CD14-positive monocyte (primary cell): Measurements from ENCODE around the gene HS6ST1. TPM values are rescaled to one million over a fixed set of nuclear protein-coding genes. Genes with fewer than 3 reads are reported as not detected.

Experiments used
- DNase-seq, 3 donors: peaks; one replicate each; pipeline ENCODE4 v3.0.0-alpha.2; 2011 to 2022
- H2AFZ ChIP-seq: 2 replicates; pipeline ENCODE4 v1.6.0; 2012; ENCODE audit warnings: mild to moderate bottlenecking, low read depth, low read length, inconsistent platforms; ENCODE audit not compliant: insufficient read depth, poor library complexity, severe bottlenecking
- H3K27ac ChIP-seq, 2 donors: 1 replicate in 1 of 2; 2 replicates in 1 of 2; pipeline ENCODE4 v1.5.1; 2012 to 2013; ENCODE audit warnings: low read length in 2 of 2, control low read depth in 1 of 2, inconsistent platforms in 1 of 2, low read depth in 1 of 2, mild to moderate bottlenecking in 1 of 2
- H3K27me3 ChIP-seq, 2 donors: one replicate each; pipeline versions ENCODE4 v1.6.0 to v1.6.1; 2011 to 2013; ENCODE audit warnings: low read length in 2 of 2; ENCODE audit not compliant: control insufficient read depth in 2 of 2, insufficient read depth in 2 of 2
- H3K36me3 ChIP-seq, 2 donors: replicated peaks in 1 of 2; 1 replicate in 1 of 2; 2 replicates in 1 of 2; pipeline versions ENCODE4 v1.5.1 to v1.6.1; 2012 to 2013; ENCODE audit warnings: low read length in 2 of 2, control low read depth in 1 of 2, inconsistent platforms in 1 of 2, mild to moderate bottlenecking in 1 of 2; ENCODE audit not compliant: insufficient read depth in 2 of 2, control insufficient read depth in 1 of 2
- H3K4me1 ChIP-seq, 2 donors: 1 replicate in 1 of 2; 2 replicates in 1 of 2; pipeline versions ENCODE4 v1.5.1 to v1.6.1; 2012 to 2013; ENCODE audit warnings: low read length in 2 of 2, control low read depth in 1 of 2, inconsistent platforms in 1 of 2, mild to moderate bottlenecking in 1 of 2, moderate library complexity in 1 of 2; ENCODE audit not compliant: insufficient read depth in 2 of 2, control insufficient read depth in 1 of 2
- H3K4me2 ChIP-seq: replicated peaks from 2 replicates; pipeline ENCODE3; 2012; ENCODE audit warnings: low read length, moderate library complexity, mild to moderate bottlenecking; ENCODE audit not compliant: poor library complexity, severe bottlenecking; ENCODE audit errors: extremely low read depth
- H3K4me3 ChIP-seq, 3 experiments: fragments of 200-600 bp in 1 of 3; sonication (generic) in 1 of 3; replicated peaks in 1 of 3; 1 replicate in 2 of 3; 2 replicates in 1 of 3; pipeline ENCODE4 v1.5.1; 2011 to 2013; ENCODE audit warnings: low read length in 3 of 3, mild to moderate bottlenecking in 3 of 3, control low read depth in 2 of 3, low read depth in 2 of 3, inconsistent platforms in 1 of 3, moderate library complexity in 1 of 3
- H3K79me2 ChIP-seq: 2 replicates; pipeline ENCODE4 v1.6.0; 2012; ENCODE audit warnings: mild to moderate bottlenecking, control low read depth, inconsistent platforms, low read length, moderate library complexity; ENCODE audit not compliant: insufficient read depth
- H3K9ac ChIP-seq: 2 replicates; pipeline ENCODE4 v1.6.0; 2017; ENCODE audit warnings: low read length, mild to moderate bottlenecking; ENCODE audit not compliant: insufficient read depth, poor library complexity, severe bottlenecking
- H3K9me3 ChIP-seq, 2 donors: replicated peaks in 1 of 2; 1 replicate in 1 of 2; 2 replicates in 1 of 2; pipeline versions ENCODE4 v1.5.1 to v1.6.1; 2012 to 2013; ENCODE audit warnings: low read length in 2 of 2, control low read depth in 1 of 2; ENCODE audit not compliant: control insufficient read depth in 1 of 2, insufficient read depth in 1 of 2
- H4K20me1 ChIP-seq: 2 replicates; pipeline ENCODE4 v1.6.0; 2012; ENCODE audit warnings: mild to moderate bottlenecking, low read length, control low read depth, moderate library complexity; ENCODE audit not compliant: insufficient read depth
- H3K27ac Mint-ChIP-seq, 7 donors: one replicate each; pipeline ENCODE4 v1.8.0; 2020; ENCODE audit warnings: mild to moderate bottlenecking in 7 of 7, mixed read lengths in 7 of 7, moderate library complexity in 6 of 7, inconsistent platforms in 2 of 7
- H3K27me3 Mint-ChIP-seq, 3 donors: one replicate each; pipeline ENCODE4 v1.8.0; 2021 to 2022; ENCODE audit warnings: low read depth in 3 of 3, mild to moderate bottlenecking in 3 of 3, mixed read lengths in 3 of 3, moderate library complexity in 3 of 3, inconsistent platforms in 1 of 3
- H3K36me3 Mint-ChIP-seq, 2 donors: one replicate each; pipeline ENCODE4 v1.8.0; 2020; ENCODE audit warnings: mixed read lengths in 2 of 2, inconsistent platforms in 1 of 2, mild to moderate bottlenecking in 1 of 2
- H3K4me1 Mint-ChIP-seq: one replicate; pipeline ENCODE4 v1.8.0; 2020; ENCODE audit warnings: mild to moderate bottlenecking, mixed read lengths
- H3K4me3 Mint-ChIP-seq, 2 donors: one replicate each; pipeline ENCODE4 v1.8.0; 2020; ENCODE audit warnings: mild to moderate bottlenecking in 2 of 2, mixed read lengths in 2 of 2, moderate library complexity in 1 of 2
- H3K9me3 Mint-ChIP-seq, 7 donors: one replicate each; pipeline ENCODE4 v1.8.0; 2020 to 2022; ENCODE audit warnings: mixed read lengths in 7 of 7, mild to moderate bottlenecking in 6 of 7, moderate library complexity in 6 of 7, inconsistent platforms in 2 of 7
- WGBS: methylation state at CpG from one replicate; pipeline ENCODE4 v1.1.5; 2013; ENCODE audit warnings: missing lambda C conversion rate; ENCODE audit not compliant: insufficient coverage; 5-methylcytosine and 5-hydroxymethylcytosine counted together
- intact Hi-C, 2 donors: fragments of 100-400 bp; cut with micrococcal nuclease; formaldehyde crosslinking; loops; one replicate each; pipeline versions ENCODE4 v1.15.0 to v1.15.1; 2023
- polyA plus RNA-seq, 3 donors: library from polyadenylated mRNA; depleted of rRNA in 1 of 3; unstranded in 2 of 3; stranded (reverse) in 1 of 3; fragments of 300-500 nt in 2 of 3; fragments of >200 nt in 1 of 3; fragmentation: Illumina TruSeq in 2 of 3; gene quantifications; 1 replicate in 2 of 3; 2 replicates in 1 of 3; pipeline ENCODE4 v1.2.3, GENCODE V29; 2012 to 2021
- TF ChIP-seq, protein P1 (sequence below): fragments of 200-600 bp; IDR thresholded peaks from one replicate; pipeline ENCODE4 v1.8.0; 2022; ENCODE audit warnings: antibody characterized with exemption, mild to moderate bottlenecking

HS6ST1 gene
- polyA plus RNA-seq, 3 donors: 2.9 to 5.4 (median 4.0) TPM

DNA sequence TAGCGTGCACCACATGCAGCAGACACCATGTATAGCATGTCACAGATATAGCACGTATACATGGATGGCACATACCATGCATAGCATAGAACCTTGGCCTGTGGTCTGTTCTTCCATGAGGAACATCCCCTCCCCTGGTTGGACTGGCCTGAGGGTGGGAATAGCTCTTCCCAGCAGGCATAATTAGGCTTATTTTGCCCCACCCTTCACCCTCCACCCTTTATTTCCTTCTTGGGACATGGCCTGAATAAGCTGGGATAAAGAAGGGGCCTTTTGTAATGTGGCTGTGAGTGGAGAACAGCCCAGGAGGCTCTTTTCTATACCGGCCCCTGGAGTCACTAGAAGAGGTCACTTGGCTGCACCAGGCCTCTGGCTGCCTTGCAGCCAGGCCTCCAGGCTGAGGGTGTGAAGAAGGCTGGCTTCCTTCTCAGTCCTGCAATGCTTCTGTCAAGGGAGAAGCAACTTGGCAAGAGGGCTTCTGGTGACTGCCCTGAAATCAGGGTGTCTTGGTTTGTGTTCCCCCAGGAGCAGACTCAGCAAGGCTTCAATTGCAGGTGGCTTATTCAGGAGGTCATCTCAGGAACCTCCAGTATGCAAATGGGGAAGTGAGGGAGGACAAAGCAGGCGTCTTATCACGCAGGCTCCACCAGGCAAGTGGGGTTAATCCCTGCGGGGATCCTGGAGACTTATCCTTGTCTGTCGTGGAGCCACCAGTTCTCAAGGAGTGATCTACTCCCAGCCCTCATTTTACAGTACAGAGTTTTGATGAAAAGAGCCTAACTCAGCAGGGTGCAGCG is 68.2 kb downstream of the HS6ST1 start:
- H3K4me3 ChIP-seq: no peak overlapping the region
- no peak overlapping the region for H3K27ac Mint-ChIP-seq

GRCh38 chr2:128249555-128249954 is 69.1 kb downstream of the HS6ST1 start:
- no peak overlapping the region for H3K27ac Mint-ChIP-seq
- Histone ChIP-seq H3K4me3 (no peak overlapping the region), H4K20me1 (no peaks in the 10 kb centered on the region), H3K4me1 (no peaks in the 10 kb centered on the region), H2AFZ (no peak overlapping the region), H3K27me3 (no peaks in the 10 kb centered on the region), H3K27ac (no peak overlapping the region), H3K9me3 (no peaks in the 10 kb centered on the region), H3K36me3 (no peaks in the 10 kb centered on the region), H3K4me2 (no peak overlapping the region), H3K79me2 (no peaks in the 10 kb centered on the region), H3K9ac (no peak overlapping the region)
- H3K4me3 Mint-ChIP-seq: no peak overlapping the region
- no peak for DNase-seq
- H3K36me3 Mint-ChIP-seq: no peaks in the 10 kb centered on the region
- no peaks in the 10 kb centered on the region for H3K27me3 Mint-ChIP-seq
- intact Hi-C loops: no loop called here
- no peaks in the 10 kb centered on the region for H3K9me3 Mint-ChIP-seq
- TF ChIP-seq, protein P1, sequence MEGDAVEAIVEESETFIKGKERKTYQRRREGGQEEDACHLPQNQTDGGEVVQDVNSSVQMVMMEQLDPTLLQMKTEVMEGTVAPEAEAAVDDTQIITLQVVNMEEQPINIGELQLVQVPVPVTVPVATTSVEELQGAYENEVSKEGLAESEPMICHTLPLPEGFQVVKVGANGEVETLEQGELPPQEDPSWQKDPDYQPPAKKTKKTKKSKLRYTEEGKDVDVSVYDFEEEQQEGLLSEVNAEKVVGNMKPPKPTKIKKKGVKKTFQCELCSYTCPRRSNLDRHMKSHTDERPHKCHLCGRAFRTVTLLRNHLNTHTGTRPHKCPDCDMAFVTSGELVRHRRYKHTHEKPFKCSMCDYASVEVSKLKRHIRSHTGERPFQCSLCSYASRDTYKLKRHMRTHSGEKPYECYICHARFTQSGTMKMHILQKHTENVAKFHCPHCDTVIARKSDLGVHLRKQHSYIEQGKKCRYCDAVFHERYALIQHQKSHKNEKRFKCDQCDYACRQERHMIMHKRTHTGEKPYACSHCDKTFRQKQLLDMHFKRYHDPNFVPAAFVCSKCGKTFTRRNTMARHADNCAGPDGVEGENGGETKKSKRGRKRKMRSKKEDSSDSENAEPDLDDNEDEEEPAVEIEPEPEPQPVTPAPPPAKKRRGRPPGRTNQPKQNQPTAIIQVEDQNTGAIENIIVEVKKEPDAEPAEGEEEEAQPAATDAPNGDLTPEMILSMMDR: no peak
- WGBS: 100% methylated on average over 1 of the region's 2 CpGs
- no peaks in the 10 kb centered on the region for H3K4me1 Mint-ChIP-seq

More for the DNA sequence above, 68.2 kb downstream of the HS6ST1 start:
- no peaks in the 10 kb centered on the region for H4K20me1 ChIP-seq
- no peaks in the 10 kb centered on the region for H3K9me3 ChIP-seq
- 84% methylated on average over 6 of the region's 8 CpGs for WGBS
- no peak overlapping the region for H3K4me2 ChIP-seq
- no peak overlapping the region for H3K9ac ChIP-seq
- H3K27ac ChIP-seq: no peak overlapping the region
- no peak for DNase-seq
- H3K4me1 ChIP-seq: no peaks in the 10 kb centered on the region
- TF ChIP-seq, protein P1: no peak
- Mint-ChIP-seq H3K4me3 (no peak overlapping the region), H3K27me3 (no peaks in the 10 kb centered on the region), H3K36me3 (no peaks in the 10 kb centered on the region), H3K9me3 (peaks cover 0 to 3% (median 0%) of the 10 kb centered on the region in 7 donors), H3K4me1 (no peaks in the 10 kb centered on the region)
- H3K79me2 ChIP-seq: no peaks in the 10 kb centered on the region
- H3K36me3 ChIP-seq: no peaks in the 10 kb centered on the region
- intact Hi-C loops: no loop called here
- H2AFZ ChIP-seq: no peak overlapping the region
- H3K27me3 ChIP-seq: no peaks in the 10 kb centered on the region
